HG02840 (cell line): ENCODE data around the gene HTRA3.

Source experiments
- ATAC-seq: cut with Tn5 transposase; IDR thresholded peaks from one replicate; pipeline ENCODE4 v1.9.1; 2021; ENCODE audit warnings: mild to moderate bottlenecking, moderate library complexity, moderate number of reproducible peaks; ENCODE audit not compliant: unreplicated experiment, low FRiP score

Gene HTRA3

GRCh38 chr4:8233672-8234484, 35.7 kb upstream of the HTRA3 start:
- no peak for ATAC-seq

GRCh38 chr4:8234715-8235114, 34.8 kb upstream of the HTRA3 start:
- ATAC-seq: no peak

GRCh38 chr4:8235224-8235623, 34.3 kb upstream of the HTRA3 start:
- no peak for ATAC-seq

- ATAC-seq: no peak
Measured at GRCh38 chr4:8235686-8236085, 33.9 kb upstream of the HTRA3 start.

- no peak for ATAC-seq
Measured at GRCh38 chr4:8236106-8236919, 33.2 kb upstream of the HTRA3 start.

- no peak for ATAC-seq
Measured at GRCh38 chr4:8236920-8237195, 32.7 kb upstream of the HTRA3 start.

- ATAC-seq: no peak
Measured at GRCh38 chr4:8237256-8237989, 32.1 kb upstream of the HTRA3 start.

- ATAC-seq: no peak
Measured at GRCh38 chr4:8238036-8238511, 31.5 kb upstream of the HTRA3 start.

GRCh38 chr4:8238515-8239053, 31.0 kb upstream of the HTRA3 start:
- ATAC-seq: no peak

- ATAC-seq: no peak
Measured at GRCh38 chr4:8239226-8239625, 30.3 kb upstream of the HTRA3 start.

- ATAC-seq: no peak
Measured at GRCh38 chr4:8239661-8240060, 29.9 kb upstream of the HTRA3 start.

GRCh38 chr4:8240211-8241041, 29.1 kb upstream of the HTRA3 start:
- no peak for ATAC-seq

GRCh38 chr4:8241211-8241779, 28.3 kb upstream of the HTRA3 start:
- ATAC-seq: no peak

- no peak for ATAC-seq
Measured at GRCh38 chr4:8241895-8242696, 27.5 kb upstream of the HTRA3 start.

- no peak for ATAC-seq
Measured at GRCh38 chr4:8242782-8243560, 26.6 kb upstream of the HTRA3 start.

- no peak for ATAC-seq
Measured at GRCh38 chr4:8244001-8244757, 25.4 kb upstream of the HTRA3 start.

GRCh38 chr4:8244931-8245460, 24.6 kb upstream of the HTRA3 start:
- ATAC-seq: no peak
